OCI-LY7 (cell line): ENCODE measurements around the gene TLE1. TPM values are rescaled to one million over a fixed set of nuclear protein-coding genes. Genes with fewer than 3 reads are reported as not detected.

Source experiments
- BruUV-seq: library from RNA; stranded (reverse); fragments of 400-500 nt; replicated peaks from 2 replicates; lab custom pipeline; 2021; lab: Mats Ljungman, UMichigan
- CTCF ChIA-PET: fragments of 300-600 bp; sonication (Branson Sonifier 250); formaldehyde crosslinking; loops from one replicate; lab custom pipeline; 2022; ENCODE audit warnings: antibody characterized with exemption; ENCODE audit not compliant: unreplicated experiment; lab: Charles Lee
- POLR2A ChIA-PET: fragments of 300-600 bp; sonication (Branson Sonifier 250); formaldehyde crosslinking; loops from one replicate; lab custom pipeline; 2022; ENCODE audit warnings: antibody characterized with exemption; lab: Charles Lee
- DNase-seq: peaks from one replicate; pipeline ENCODE4 v3.0.0-alpha.2; 2015; ENCODE audit warnings: low spot score
- H2AFZ ChIP-seq: fragments of 200-600 bp; sonication (generic), shearing (Covaris generic); 2 replicates; pipeline ENCODE4 v1.6.1; 2014; ENCODE audit warnings: mild to moderate bottlenecking, antibody characterized with exemption, low read length, moderate library complexity
- H3K27ac ChIP-seq: fragments of 200-600 bp; sonication (generic); 2 replicates; pipeline ENCODE4 v1.5.1; 2014; ENCODE audit warnings: mixed run types, low read depth, mild to moderate bottlenecking, moderate library complexity, low read length, inconsistent platforms; ENCODE audit not compliant: poor library complexity, severe bottlenecking
- H3K36me3 ChIP-seq: fragments of 200-600 bp; sonication (generic); 2 replicates; pipeline ENCODE4 v1.6.1; 2014; ENCODE audit warnings: mild to moderate bottlenecking, antibody characterized with exemption, low read length, moderate library complexity, mixed read lengths; ENCODE audit not compliant: insufficient read depth
- H3K4me1 ChIP-seq: fragments of 200-600 bp; sonication (generic); 2 replicates; pipeline ENCODE4 v1.5.1; 2014; ENCODE audit warnings: mild to moderate bottlenecking, low read length; ENCODE audit not compliant: insufficient read depth, poor library complexity, severe bottlenecking
- H3K4me2 ChIP-seq: fragments of 200-600 bp; sonication (generic); 2 replicates; pipeline ENCODE4 v1.6.1; 2014; ENCODE audit warnings: mild to moderate bottlenecking, low read length
- H3K4me3 ChIP-seq: fragments of 200-600 bp; sonication (generic); 2 replicates; pipeline ENCODE4 v1.5.1; 2014; ENCODE audit warnings: mild to moderate bottlenecking, low read depth, low read length; ENCODE audit not compliant: poor library complexity, severe bottlenecking
- H3K79me2 ChIP-seq: fragments of 200-600 bp; sonication (generic); 2 replicates; pipeline ENCODE4 v1.6.1; 2016; ENCODE audit warnings: low read depth, mild to moderate bottlenecking, low read length, moderate library complexity, mixed read lengths; ENCODE audit not compliant: insufficient read depth
- H3K9me2 ChIP-seq: fragments of 200-600 bp; sonication (generic); 2 replicates; pipeline ENCODE4 v1.6.1; 2016; ENCODE audit warnings: mild to moderate bottlenecking, low read length, mixed read lengths; ENCODE audit not compliant: insufficient read depth
- H3K9me3 ChIP-seq: fragments of 200-600 bp; sonication (generic); 2 replicates; pipeline ENCODE4 v1.6.1; 2014; ENCODE audit warnings: mild to moderate bottlenecking, mixed run types, low read length, mixed read lengths
- H4K20me1 ChIP-seq: fragments of 200-600 bp; sonication (generic); 2 replicates; pipeline ENCODE4 v1.6.1; 2014; ENCODE audit warnings: mild to moderate bottlenecking, antibody characterized with exemption, low read length, moderate library complexity, mixed read lengths; ENCODE audit not compliant: insufficient read depth
- CTCF ChIP-seq: fragments of 200-600 bp; sonication (generic); conservative IDR thresholded peaks from 2 replicates; pipeline ENCODE4 v1.5.1; 2014; ENCODE audit warnings: mild to moderate bottlenecking, antibody characterized with exemption, low read length, moderate library complexity, mixed read lengths
- EZH2phosphoT487 ChIP-seq: fragments of 200-600 bp; sonication (generic); IDR thresholded peaks from 2 replicates; pipeline ENCODE4 v1.6.1; 2018; ENCODE audit warnings: low read depth, borderline replicate concordance, mild to moderate bottlenecking, mixed run types, antibody characterized with exemption, low read length, moderate library complexity, mixed read lengths
- intact Hi-C: fragments of 100-400 bp; cut with micrococcal nuclease; formaldehyde crosslinking; loops from one replicate; pipeline ENCODE4 v1.10.0; 2022; ENCODE audit not compliant: unreplicated experiment
- total RNA-seq, 2 experiments: library from RNA; depleted of rRNA in 1 of 2; stranded (reverse); fragments of >200 nt in 1 of 2; shearing (Covaris generic) in 1 of 2; gene quantifications; 2 replicates each; pipeline ENCODE4 v1.2.3, GENCODE V29; 2014 to 2022

The TLE1 gene
- total RNA-seq, 2 experiments from 2014 or later: 0.13 TPM; not detected in 1

GRCh38 chr9:81625969-81626368 lies 63.4 kb downstream of the TLE1 start:
- no peak for DNase-seq
- H3K9me3 ChIP-seq: no peaks in the 10 kb centered on the region
- no peak overlapping the region for H3K4me3 ChIP-seq
- no peak overlapping the region for H3K4me2 ChIP-seq
- CTCF ChIA-PET: no interaction called here
- H4K20me1 ChIP-seq: no peaks in the 10 kb centered on the region
- intact Hi-C loops: no loop called here
- H3K79me2 ChIP-seq: no peaks in the 10 kb centered on the region
- POLR2A ChIA-PET: no interaction called here
- H3K36me3 ChIP-seq: no peaks in the 10 kb centered on the region
- no TSS peak for BruUV-seq
- H3K27ac ChIP-seq: no peak overlapping the region
- H3K4me1 ChIP-seq: no peaks in the 10 kb centered on the region
- no peak overlapping the region for H2AFZ ChIP-seq
- H3K9me2 ChIP-seq: no peaks in the 10 kb centered on the region
- TF ChIP-seq EZH2phosphoT487 (no peak), CTCF (no peak)

DNA sequence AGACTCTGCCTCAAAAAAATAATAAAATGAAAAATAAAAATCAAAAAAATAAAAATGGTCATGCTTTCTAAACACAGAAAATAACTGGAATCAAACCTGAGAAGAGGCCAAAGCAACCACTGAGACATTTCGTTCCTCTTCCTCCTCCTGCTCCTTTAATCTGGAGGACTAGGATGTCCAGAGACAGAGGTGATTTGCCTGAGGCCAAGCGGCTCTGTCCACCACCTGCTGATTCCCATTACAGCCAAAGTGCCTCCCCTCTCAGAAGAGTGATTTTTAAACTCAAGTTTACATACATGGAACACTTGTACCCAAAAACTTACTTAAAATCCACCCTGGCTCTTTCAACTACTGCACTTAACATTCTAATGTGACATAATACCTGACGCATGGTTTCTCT lies 65.6 kb downstream of the TLE1 start:
- TF ChIP-seq EZH2phosphoT487 (no peak), CTCF (no peak)
- POLR2A ChIA-PET: interaction anchor here (0.6 kb wide), 1 partner anchor 23 kb away, joined by 4 read pairs; no protein-coding TSS in a partner anchor
- DNase-seq: no peak
- Histone ChIP-seq H3K36me3 (no peaks in the 10 kb centered on the region), H2AFZ (no peak overlapping the region), H4K20me1 (no peaks in the 10 kb centered on the region), H3K27ac (no peak overlapping the region), H3K4me1 (no peaks in the 10 kb centered on the region), H3K79me2 (no peaks in the 10 kb centered on the region), H3K9me2 (no peaks in the 10 kb centered on the region), H3K4me3 (no peak overlapping the region), H3K9me3 (no peaks in the 10 kb centered on the region), H3K4me2 (no peak overlapping the region)
- intact Hi-C loops: no loop called here
- CTCF ChIA-PET: no interaction called here
- BruUV-seq: no TSS peak

DNA sequence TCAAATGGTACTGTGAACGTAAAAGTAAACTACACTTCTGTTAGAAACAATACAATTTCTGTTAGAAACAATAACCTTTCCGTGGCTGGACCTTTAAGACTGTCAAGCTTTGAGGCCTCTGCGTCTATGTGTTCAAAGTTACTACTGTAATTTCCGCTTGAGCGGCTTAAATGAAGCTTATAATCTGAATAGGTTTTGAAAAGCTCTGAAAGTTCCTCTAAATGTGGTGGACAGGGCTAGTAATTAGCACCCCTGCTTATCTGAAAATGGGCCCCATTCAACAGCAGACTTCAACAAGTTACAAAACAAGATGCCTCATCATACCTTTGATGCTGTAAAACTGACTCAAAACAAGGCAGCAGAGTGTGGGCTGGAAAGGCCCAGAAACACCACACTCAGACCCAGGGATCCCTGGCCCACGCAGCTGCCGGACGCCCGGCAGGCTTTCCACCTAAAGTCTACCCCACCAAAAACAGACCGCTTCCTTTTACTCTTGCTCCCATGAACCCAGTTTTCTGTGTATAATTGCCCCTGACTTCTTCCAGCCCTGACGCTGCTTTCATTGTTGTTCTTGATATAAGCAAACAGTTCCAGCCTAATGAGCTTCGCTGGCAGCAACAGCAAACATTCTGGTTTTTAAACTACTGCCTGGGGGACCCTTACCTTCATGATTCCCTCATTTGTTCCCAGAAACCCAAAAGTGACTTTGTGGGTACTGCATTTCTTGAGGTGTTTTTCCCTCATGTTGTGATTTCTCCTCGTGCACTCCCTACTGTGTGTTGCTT lies 66.7 kb downstream of the TLE1 start:
- Histone ChIP-seq H3K9me3 (no peaks in the 10 kb centered on the region), H3K27ac (no peak overlapping the region), H3K4me3 (no peak overlapping the region), H3K9me2 (no peaks in the 10 kb centered on the region), H4K20me1 (no peaks in the 10 kb centered on the region), H3K79me2 (no peaks in the 10 kb centered on the region), H3K36me3 (no peaks in the 10 kb centered on the region), H2AFZ (no peak overlapping the region), H3K4me1 (no peaks in the 10 kb centered on the region), H3K4me2 (no peak overlapping the region)
- no peak for DNase-seq
- no TSS peak for BruUV-seq
- TF ChIP-seq EZH2phosphoT487 (no peak), CTCF (no peak)
- ChIA-PET CTCF (no interaction called here), POLR2A (interaction anchor here (0.6 kb wide), 1 partner anchor 15 kb away, joined by 6 read pairs; no protein-coding TSS in a partner anchor)
- intact Hi-C loops: no loop called here
